Measurements from ENCODE around the gene TMEM135.
"Not testable (repeated sequence)": the region's sequence is repeated elsewhere in the genome, so short reads cannot be mapped to it uniquely, and the experiment has no call there.

The TMEM135 gene

DNA sequence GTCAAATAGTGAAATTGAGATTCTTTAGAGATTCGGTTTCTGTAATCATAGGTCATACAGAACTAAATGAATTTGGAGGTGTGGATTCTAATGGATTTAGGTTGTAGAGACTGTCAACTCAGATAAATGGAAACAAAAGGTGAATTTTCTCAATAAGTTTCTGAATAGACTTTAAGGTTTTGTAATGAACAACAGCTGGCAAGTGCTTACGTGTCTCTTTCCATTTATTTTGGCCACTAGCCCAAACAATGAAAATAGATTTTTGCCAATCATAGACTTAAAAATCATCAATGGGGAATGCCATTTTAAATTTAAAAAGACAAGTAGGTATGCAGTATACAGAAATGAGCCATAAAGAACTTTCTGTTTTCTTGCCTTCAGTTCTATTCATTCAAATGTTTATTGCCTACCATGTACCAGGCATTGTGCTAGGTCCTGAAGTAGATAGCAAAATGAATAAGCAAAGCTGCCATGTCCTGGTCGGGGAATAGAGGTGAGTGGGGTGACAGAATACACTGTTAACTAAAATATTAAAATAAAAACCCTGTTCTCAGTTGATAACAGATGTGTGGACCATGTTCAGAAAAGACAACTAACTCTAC is 16.9 kb upstream of the TMEM135 start:
- no peak for DNase-seq (ENCODE audit: low spot score)

DNA sequence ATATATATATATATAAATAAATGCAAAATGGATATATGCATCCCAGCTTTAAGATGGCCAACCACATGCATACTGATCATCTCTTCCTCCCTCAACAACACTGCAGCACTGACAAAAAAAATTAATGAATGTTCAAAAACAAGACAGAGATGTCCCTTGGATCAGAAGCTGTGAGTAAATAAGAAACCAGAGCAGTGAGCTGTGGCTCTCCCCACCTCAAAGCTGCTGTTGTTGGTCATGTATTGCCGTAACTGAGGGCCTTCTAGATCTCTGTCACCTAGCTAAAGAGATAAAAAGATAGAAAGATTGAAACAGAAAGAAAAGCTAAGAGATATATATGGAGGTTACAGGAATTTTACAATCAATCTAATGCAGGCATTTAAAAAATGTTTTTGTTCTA is 15.5 kb upstream of the TMEM135 start:
- no peak for DNase-seq (ENCODE audit: low spot score)

DNA sequence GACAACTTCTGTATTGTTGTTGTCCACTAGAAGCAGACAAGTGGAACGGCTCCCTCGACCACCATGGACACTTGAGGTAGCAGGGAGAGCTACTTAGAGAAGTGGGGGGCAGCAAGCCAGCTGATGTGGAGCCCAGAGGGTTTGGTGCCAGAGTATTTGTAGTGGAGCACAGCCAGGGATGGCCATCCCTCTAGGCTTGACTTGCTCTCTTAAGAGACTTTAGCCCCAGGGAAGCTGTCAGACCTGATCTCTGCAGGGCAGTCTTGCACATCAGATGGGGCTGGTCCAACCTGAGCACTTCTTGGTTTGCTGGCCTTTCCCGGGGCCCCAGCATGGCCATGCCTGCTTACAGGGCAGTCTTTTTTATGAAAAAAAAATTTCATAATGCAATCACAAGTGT is 15.0 kb upstream of the TMEM135 start:
- DNase-seq (ENCODE audit: low spot score): no peak

DNA sequence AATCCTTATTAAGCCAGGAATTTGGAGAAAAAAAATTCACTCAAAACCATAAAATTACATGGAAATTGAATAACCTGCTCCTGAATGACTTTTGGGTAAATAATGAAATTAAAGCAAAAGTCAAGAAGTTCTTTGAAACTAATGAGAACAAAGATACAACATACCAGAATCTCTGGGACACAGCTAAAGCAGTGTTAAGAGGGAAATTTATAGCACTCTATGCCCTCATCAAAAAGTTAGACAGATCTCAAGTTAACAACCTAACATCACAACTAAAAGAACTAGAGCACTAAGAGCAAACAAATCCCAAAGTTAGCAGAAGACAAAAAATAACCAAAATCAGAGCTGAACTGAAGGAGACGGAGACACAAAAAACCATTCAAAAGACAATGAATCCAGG is 11.3 kb upstream of the TMEM135 start:
- not testable (repeated sequence) for DNase-seq (ENCODE audit: low spot score)

DNA sequence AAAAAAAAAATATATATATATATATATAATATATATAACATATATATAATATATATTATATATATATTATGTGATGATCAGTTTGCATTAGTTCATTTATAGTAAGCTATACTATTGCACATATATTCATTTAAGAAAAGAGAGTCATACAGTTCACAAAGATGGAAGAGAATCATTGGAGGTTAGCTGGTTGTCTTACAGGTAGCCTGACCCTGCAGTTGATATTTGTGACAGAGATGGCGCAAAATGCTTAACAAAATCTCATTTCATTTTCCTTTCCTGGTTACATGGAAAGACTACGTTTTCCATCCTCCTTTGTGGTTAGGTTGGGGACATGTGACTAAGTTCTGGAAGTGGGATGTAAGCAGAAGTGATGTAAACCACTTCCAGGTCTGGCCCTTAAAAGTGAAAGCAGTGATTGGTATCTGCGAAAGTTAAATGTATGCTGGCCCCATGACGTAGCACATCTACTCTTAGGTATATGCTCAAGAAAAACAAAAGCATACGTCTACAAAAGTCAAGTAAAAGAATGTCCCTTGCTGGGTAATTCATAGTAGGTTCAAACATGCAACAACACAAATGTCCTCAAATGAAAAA is 7.2 kb upstream of the TMEM135 start:
- no peak for DNase-seq (ENCODE audit: low spot score)

DNA sequence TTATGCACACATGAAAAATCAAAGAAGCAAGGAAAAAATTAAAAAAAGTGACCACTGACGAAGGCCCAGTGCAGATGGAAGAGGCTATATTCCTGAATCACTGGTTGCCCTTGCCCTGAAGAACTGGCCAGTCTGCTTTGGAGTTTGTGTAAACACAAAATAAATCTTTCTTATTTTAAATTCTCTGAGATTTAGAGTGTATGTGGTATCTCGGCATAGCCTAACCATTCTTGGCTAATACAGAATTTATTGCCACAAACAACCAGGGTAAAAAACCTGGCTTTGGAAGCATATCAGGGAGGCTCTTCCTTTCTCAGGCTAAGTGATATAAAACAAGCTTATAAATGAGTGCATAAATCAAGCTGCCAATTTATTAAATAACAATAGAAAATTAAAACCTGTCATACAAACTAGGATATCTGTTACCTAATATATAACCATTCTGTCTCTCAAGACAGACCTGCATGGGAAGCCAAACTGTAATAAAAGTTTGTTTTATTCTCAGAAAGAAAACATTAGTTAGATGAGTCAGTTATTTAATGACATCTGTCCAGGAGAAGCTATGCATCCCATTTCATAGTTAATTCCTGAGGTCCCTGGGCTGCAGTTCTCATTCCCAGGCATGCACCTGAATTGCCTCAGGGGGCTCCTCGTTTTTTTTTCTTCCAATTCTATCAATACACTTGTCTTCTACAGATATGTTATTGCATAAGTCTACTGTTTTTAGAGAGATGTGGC is 6.1 kb upstream of the TMEM135 start:
- DNase-seq (ENCODE audit: low spot score): no peak

DNA sequence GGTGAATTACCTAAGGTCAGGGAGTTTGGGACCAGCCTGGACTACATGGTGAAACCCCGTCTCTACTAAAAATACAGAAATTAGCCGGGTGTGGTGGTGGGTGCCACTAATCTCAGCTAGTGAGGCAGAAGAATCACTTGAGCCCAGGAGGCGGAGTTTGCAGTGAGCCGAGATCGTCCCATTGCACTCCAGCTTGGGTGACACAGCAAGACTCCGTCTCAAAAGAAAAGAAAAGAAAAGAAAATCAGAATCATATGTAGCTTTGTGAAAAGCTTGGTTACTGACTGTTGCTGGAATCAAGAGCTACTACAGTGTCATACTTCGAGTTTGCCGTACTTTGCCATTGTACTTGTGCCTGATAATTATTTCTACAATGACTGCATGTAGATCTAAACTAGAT is 4.2 kb upstream of the TMEM135 start:
- DNase-seq (ENCODE audit: low spot score): no peak

DNA sequence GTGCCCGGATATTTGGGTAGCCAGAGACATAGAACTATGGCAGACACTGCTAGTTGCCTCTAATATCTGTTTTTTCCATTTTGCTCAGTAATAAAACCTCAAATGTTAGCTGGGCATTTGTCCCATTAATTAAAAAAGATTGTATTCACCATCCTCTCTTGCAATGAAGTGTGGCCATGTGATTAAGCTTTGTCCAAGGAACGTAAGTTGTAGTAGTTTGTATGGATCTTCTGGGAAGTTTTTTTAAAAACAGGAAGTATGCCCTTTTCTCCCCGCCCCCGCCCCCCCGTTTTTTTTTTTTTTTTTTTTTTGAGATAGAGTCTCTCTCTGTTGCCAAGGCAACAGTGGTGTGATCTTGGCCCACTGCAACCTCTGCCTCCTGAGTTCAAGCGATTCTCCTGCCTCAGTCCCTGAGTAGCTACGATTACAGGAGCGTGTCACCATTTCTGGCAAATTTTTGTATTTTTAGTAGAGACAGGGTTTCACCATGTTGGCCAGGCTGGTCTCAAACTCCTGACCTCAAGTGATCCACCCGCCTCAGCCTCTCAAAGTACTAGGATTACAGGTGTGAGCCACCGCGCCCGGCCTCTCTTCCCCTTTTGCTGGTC is 1.7 kb upstream of the TMEM135 start:
- DNase-seq (ENCODE audit: low spot score): no peak

DNA sequence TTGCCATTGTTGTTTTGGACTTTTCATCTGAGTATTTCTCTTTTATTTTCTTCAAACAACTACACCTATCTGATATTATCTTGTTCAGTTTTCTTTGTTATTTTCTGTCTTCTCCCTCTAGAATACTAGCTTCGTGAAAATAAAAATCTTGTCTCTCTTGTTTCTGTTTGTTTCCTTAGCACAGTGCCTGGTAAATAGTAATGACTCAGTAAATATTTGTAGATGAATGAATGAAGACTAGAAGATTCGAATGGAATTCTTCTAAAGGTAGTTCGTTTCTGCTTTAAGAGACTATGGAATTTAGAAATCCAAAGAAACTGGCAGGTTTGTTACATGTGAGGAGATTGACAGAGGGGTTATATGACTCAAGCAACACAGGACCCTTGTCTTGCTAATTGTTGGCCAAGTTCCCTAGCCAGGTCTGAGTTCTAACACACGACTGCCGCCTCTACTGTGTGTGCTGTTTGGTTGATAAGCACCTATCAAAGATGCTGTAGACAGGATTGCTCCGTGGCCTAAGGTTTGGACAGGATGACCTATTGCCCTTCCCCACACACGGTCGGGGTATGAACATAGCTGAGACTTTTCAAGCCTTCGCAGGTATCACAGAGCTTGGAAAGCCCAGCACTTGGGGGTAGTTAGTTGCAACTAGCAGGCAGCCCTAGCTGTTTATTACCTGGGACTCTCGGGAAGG is 831 bp upstream of the TMEM135 start:
- DNase-seq (ENCODE audit: low spot score): no peak

DNA sequence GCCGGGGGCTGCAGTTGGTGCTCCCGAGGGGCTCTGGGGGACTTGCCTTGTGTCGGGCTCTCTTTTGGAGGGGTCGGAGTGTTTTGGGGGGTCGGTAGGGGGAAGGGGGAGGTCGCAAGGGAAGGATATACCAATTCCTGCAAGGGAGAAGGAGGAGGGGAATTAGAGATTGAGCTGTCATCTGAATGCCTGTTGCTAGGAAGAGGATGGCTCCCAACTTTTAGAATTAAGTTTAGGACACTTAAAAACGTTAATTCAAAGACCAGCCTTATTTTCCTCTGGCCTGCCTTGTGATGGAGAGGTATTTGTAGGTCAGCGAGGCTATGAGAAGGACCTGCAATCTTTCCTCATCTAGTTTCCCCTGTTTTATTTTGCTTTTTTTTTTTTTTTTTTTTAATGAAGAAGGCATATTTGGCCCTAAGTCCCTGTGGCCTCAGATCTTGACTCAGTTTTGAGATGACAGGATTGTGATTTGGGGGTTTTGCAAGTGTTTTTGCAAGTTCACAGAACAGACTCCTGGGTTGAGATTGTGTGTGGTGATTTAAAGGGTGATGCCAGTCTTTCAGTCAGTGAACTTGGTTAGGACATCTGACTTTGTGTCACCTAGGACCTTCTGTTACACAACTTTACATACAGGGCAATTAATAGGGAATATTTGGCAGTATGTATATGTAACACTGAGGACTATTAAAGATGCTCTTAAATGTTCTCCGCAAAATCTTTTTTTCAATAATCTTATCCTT is 672 bp downstream of the TMEM135 start:
- DNase-seq (ENCODE audit: low spot score): no peak

DNA sequence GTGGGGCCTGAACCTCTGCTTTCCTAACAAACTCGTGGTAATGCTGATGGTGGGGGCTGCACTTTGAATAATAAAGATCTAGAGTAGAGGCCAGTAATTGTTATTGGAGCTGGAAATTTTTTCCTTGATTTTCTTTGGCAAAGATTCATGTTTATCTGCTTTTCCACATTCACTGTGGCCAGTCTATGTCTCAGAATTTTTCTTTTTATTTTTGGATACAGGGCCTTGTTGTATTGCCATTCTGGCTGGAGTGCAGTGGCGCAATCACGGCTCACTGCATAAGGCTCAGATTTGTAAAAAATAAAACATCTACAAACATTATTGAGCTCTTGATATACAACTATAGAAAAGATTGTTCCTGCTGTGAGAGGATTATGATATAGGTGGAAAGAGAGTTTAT is 1.6 kb downstream of the TMEM135 start:
- DNase-seq (ENCODE audit: low spot score): no peak

DNA sequence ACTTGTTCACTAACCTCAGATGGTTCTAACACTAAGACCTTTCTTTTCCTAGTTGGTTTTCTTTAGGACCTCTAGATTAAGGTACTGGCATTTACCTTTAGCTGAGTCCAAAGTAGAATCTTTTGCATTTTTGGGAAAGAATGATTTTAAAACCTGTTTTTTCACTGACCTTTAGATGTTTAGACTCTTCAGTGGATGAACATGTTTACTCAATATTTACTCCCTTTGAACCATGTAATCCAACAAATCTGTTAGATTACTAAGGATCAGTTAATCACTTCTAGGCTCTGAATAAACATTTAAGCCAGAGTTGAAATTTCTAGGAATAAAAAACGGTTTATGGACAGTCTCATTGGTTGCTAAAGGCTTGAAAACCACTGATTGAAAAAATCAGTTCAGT is 6.2 kb downstream of the TMEM135 start:
- no peak for DNase-seq (ENCODE audit: low spot score)

DNA sequence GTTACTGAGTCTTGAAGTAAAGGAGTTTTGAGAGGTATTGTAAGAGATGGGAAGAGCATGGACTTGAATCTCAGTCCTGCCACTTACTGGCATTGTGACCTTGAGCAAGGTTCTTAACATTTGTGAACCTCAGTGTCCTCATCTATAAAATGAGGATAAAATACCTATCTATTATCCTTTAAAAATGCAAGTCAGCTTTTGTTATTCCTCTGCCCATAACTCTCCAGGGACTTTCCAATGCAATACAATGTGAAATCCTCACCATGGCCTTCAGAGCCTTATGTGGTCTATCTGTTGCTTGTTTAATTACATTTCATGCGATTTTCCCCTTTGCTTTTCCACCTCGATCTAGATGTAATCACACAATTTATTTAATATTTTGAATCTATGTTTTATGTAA is 9.1 kb downstream of the TMEM135 start:
- no peak for DNase-seq (ENCODE audit: low spot score)

DNA sequence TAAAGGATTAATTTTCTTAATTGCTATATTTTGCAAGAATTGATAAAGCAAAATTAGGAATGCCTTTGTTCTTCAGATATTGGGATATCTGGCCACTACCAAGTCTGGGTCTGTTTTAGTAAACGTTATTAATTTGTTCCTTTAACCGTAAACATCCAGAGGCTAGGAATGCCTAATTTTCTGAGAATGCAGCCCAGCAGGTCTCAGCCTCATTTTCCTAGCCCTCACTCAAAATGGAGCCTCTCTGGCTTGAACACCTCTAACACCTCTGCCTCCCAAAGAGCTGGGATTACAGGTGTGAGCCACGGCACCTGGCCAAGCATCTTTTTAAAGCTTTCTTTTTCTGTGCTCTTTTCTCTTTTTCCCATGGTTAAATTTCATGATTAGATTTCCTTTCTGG is 18.4 kb downstream of the TMEM135 start:
- DNase-seq (ENCODE audit: low spot score): no peak

DNA sequence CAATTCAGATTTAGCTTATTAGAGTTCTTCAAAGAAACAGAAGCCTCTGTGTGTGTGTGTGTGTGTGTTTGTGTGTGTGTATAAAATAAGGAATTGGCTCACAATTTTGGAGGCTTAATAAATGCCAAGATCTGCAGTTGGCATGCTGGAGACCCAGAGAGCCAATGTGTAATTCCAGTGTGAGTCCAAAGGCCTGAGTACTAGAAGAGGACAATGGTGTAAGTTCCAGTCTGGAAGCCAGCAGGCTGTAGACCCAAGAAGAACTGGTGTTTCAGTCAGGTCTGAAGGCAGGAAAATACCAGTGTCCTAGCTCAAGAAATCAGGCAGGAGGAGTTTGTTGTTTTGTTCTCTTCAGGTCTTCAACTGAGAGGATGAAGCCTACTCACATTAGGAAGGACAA is 20.0 kb downstream of the TMEM135 start:
- DNase-seq (ENCODE audit: low spot score): no peak

DNA sequence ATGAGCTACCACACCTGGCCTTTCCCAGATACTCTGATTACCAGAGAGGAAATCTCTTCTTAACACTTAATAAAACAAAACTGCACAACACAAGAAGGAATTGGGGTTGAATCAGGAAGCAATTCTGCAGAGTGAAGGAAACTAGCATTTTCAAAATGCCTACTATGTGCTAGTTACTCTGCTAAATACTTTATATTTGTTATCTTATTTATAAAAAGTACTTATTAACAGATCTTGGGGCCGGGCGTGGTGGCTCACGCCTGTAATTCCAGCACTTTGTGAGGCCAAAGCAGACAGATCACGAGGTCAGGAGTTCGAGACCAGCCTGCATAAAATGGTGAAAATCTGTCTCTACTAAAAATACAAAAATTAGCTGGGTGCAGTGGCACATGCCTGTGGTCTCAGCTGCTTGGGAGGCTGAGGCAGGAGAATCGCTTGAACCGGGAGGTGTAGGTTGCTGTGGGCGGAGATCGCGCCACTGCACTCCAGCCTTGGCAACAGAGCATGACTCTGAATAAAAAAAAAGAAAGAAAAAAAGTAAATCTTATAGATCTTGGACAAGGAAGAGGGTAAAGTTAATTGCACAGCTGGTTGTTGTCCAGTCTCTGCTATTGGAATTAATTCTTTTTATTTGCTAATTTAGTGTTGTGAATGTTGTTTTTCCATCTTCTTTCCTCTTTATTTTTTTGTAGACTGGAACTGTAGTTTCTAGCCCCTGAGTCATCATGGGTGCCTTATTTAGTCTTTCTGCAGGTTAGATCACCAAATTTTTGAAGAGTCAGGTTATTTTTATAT is 22.1 kb downstream of the TMEM135 start:
- DNase-seq (ENCODE audit: low spot score): no peak

DNA sequence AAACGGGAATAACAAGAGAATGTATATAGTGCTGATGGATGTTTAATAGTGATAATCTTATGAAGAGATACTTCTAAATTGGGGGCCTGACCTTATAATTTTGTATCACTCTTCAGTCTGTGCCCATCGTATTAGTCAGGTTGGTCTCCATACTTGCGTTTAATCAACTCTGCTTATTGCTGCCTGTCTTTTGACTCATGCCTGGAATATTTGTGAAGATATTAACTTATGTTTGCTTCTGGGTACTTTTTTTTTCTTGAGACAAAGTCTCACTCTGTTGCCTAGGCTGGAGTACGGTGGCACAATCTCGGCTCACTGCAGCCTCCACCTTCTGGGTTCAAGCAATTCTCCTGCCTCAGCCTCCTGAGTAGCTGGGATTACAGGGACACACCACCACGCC is 24.0 kb downstream of the TMEM135 start:
- DNase-seq (ENCODE audit: low spot score): no peak

DNA sequence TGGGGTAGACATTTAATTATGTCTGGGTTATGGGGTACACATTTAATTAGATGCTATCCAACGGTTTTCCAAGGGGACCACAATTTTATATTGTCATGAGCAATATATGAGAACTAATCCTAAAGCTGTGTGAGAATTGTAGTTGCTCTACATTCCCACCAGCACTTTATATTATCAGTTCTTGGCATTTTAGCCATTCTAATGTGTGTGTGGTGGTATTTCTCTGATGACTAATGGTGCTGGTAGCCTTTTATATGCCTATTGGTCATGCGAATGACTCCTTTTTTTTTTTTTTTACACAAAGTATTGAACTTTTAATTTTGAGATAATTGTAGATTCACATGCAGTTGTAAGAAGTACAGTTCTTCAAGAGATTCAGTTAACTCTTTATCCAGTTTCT is 26.2 kb downstream of the TMEM135 start:
- no peak for DNase-seq (ENCODE audit: low spot score)

DNA sequence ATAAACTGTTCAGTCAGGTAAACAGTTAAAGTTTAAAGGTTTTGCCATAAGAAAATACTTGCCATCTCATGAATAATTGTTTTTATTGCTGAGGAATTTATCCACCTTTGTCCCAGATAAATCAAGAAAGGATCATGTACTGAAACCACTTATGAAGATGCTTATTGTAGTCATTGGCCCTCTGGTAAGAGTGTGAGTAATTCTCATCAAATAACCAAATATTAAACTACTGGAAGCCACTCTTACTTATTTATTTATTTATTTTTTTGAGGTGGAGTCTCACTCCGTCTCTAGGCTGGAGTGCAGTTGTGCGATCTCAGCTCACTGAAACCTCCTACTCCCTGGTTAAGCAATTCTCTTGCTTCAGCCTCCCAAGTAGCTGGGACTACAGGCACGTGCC is 35.1 kb downstream of the TMEM135 start:
- DNase-seq (ENCODE audit: low spot score): no peak

DNA sequence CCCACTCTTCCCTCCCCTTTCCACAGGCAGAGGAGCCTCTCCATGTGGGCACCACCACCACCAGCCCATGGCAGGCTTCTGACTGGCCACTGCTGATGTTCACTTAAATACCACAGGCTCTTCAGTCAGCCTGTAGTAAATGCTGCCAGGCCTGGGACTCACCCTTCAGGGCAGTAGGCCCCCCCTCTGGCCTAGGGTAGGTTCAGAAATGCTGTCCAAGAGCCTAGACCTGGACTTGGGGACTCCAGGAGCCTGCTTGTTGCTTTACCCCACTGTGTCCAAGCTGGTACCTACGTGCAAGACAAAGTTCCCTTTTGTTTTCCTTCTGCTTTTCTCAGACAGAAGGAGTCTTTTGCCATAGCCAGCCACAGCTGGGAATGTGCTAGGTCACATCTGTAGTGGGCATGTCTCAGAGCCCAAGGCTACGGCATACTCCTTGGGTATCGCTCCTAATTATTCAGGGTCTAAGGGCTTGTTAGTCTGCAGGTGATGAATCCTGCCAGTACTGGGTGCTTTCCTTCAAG is 38.6 kb downstream of the TMEM135 start:
- no peak for DNase-seq (ENCODE audit: low spot score)

DNA sequence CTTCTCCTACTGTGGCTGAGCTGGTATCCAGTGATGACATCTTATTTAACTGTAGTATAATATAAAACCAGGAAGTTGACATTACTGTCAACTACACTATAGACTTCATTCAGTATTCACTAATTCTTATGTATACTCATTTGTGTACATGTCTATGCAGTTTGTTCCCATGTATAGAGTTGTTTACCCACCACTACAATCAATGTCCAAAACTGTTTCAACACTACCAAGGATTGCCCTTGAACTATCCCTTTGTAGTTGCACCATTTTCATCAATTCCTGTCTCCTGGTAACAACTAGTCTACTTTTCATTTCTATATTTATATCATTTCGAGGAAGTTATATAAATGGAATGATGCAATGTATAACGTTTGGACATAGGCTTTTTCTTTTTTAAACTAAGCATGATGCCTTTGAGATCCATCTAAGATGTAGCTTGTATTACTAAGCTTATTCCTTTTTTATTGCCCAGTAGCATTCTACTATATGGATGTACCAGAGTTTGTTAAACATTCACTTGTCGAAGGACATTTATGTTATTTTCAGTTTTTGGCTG is 39.2 kb downstream of the TMEM135 start:
- DNase-seq (ENCODE audit: low spot score): no peak
